ENCODE data around the gene SNAPIN.
A peak's percentile ranks its signal among the peaks of the same experiment; 100 is the strongest.

SNAPIN gene, protein sequence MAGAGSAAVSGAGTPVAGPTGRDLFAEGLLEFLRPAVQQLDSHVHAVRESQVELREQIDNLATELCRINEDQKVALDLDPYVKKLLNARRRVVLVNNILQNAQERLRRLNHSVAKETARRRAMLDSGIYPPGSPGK

DNA sequence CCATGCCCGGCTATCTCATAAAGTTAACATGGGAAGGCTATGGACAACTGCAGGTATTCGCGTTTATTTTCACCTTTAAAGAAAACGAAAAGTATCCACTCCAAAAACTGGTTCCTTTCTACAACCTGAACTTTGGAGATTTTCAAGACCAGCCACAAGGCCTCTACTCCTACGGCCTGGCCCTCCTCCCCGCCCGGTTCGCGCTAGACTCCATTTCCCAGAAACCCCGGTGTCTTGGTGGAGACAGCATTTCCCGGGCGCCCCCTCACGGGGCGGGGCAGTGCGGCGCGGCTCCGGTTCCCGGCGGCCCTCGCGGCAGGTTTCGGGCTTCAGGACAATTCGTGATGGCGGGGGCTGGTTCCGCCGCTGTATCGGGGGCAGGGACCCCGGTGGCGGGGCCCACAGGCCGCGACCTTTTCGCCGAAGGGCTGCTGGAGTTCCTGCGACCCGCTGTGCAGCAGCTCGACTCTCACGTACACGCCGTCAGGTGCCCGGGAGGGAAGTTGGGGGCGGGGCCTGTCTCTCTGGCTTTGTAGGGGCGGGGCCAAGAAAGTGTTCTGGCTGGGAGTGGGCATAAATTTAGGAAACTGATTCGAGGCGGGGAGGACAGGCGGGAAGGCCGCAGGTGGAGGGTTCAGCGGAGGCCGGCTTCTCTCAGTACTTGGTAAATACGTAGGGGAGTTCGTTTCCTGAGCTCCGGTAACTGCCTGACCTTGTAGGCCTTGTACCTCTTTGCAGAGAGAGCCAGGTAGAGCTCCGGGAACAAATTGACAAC is at the start of gene SNAPIN:
Gene SNAPIN, plus strand, starts transcription at position 304 of the 775 bp plus-strand sequence. Its CDS starts 41 bp downstream, at position 345.
- no peak for DNase-seq (ENCODE audit: low read depth, low spot score)

DNA sequence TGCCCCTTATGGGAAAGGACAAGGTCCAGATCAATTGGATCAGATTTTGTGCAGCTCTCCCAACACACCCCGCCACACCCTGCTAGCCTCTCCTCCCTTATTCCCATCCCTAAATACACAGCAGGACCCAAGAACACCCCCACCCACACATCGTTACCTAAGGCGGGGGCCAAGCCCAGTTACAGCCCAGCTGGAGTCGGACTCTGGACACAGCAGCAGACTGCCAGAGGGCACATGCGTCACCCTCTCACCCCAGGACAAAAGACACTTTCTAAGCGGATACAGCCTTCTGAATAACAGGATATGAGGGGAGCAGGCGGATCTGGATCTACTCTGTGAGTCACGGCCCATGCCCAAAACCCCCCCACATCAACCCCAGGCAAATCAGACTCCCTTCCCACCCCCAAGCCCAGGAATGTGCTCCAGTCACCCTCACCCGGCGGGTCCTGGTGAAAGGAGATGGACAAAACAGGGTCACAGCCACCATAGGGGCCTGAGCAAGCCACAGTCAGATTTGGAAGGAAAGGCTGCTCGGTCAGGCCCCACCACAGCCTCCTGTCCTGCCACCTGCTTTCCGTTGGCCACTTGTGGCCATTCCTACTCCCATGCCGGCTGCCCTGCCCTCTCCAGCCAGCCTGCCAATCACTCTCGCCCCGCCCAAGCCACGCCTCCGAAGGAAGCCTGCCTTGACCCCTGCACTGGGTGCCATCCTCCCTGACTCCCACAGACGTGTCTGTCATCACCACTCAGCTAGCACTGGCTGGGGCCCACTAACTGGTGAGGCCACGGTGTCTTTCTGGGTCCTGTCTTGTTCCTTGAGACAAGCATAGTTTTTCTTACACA is 49.5 kb upstream of the SNAPIN start:
- DNase-seq (ENCODE audit: low read depth, low spot score), result peak; percentile 86
- peak overlapping the region; percentile 100 for H3K27ac ChIP-seq

More for the DNA sequence above, at the start of gene SNAPIN:
- H3K27ac ChIP-seq, result peak within 1 kb of the TSS; percentile 74

DNA sequence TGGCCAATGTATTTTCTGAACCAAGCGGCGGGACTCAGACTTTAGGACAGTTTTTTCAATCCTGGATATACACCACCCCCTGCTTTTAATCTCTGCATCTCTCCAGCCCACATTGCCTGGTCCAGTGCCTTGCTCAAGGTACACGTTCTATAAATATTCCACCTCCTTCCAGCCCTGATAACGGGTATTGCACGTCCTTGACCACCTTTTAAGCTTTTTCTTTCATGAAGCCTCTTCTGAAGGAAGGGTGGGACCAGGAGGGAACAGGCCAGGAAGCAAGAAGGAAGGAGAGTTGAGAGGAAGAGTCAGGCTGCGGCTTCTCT is 49.0 kb upstream of the SNAPIN start:
- peak overlapping the region; percentile 100 for H3K27ac ChIP-seq
- DNase-seq (ENCODE audit: low read depth, low spot score), result no peak

DNA sequence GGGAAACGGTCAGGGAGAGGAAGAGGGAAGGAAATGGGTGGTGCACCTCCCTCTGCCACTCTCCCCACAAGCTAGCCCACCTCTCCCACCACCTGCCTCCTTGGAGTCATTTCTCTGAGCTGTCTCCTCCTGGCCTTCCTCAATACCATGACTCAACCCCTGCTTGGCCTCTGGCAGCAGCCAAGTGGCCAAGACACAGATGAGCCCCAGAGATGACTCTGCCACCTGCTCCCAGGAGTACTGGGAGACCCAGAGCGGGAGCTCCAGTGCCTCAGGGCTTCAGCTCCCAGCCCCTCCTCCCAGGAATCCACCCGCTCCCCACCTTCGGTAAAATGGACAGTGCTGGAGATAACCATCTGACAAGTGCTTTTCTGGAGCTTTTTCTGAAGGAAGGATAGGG is 48.2 kb upstream of the SNAPIN start:
- no peak for DNase-seq (ENCODE audit: low read depth, low spot score)

DNA sequence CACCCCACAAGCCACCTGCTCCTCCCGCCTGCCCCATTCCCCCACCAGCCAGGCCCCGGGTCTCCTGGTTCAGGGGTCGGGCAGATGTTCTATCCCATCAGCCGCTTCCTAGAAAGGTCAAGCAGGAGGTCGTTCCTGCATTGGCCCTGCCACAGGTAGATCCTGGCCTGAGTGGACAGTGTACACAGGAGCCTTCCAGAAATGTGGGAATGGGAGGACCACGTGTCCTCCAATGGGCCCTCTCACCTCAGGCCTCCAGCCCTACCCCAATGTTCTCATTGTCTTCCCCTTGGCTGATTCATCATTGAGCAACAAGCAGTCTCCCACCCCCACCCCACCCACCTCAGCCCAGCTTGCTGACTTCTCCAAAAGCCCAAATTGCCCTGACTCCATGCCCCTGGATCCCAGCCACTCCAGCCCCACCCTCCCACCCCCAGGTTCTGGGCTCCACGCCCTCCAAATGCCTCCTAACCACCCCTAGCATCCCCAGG is 47.6 kb upstream of the SNAPIN start:
- DNase-seq (ENCODE audit: low read depth, low spot score), result peak; percentile 56
- H3K27ac ChIP-seq, result peak overlapping the region; percentile 100

More for the DNA sequence above, 48.2 kb upstream of the SNAPIN start:
- peak overlapping the region; percentile 100 for H3K27ac ChIP-seq

DNA sequence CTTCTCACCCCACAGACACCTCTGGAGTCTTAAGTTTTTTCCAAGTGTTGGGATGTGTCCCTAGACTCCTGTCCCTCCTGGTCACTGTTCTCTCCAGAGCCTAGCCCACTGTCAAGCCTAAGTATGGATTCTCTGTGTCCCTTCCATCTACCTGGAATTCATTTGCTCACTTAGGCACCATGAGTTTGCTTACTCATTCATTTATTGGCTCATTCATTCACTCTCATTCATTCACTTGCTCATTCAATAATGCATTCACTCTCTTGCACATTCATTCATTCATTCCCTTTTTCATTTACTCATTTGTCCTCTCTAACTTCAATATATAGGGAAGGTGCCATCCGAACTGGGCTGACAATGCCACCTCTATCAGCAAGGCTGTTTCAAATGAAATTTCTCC is 47.1 kb upstream of the SNAPIN start:
- peak overlapping the region; percentile 100 for H3K27ac ChIP-seq
- no peak for DNase-seq (ENCODE audit: low read depth, low spot score)

DNA sequence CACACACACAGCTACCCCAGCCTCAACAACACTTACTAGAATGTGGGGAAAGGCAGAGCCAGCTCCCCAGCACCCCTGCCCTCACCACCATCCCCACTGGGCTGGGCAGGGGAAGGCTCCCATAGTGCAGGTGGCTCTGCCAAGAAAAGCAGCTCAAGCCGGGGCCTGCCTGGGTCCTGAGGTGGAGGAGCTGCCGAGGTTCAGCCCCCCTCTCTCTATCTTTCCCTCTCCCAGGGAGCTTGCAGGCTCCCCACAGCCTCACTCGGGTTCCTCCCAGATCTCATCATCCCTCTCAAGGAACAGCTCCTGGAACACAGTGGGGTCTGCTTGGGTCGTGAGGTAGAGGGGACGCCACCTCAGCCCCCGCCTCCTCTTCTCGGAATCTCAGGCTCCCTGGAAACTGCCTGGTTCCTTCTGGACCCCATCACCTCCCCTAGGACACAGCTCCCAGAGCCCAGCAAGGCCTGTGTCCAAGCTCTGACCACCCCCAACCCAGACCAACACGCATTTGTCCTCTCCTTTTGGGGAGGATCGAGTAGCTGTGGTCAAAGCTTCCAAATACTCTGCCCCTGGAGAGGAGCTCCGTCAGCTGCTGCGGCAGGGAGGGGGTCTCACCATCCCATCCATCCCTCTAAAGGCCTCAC is 46.3 kb upstream of the SNAPIN start:
- no peak for DNase-seq (ENCODE audit: low read depth, low spot score)
- H3K27ac ChIP-seq, result peak overlapping the region; percentile 100

DNA sequence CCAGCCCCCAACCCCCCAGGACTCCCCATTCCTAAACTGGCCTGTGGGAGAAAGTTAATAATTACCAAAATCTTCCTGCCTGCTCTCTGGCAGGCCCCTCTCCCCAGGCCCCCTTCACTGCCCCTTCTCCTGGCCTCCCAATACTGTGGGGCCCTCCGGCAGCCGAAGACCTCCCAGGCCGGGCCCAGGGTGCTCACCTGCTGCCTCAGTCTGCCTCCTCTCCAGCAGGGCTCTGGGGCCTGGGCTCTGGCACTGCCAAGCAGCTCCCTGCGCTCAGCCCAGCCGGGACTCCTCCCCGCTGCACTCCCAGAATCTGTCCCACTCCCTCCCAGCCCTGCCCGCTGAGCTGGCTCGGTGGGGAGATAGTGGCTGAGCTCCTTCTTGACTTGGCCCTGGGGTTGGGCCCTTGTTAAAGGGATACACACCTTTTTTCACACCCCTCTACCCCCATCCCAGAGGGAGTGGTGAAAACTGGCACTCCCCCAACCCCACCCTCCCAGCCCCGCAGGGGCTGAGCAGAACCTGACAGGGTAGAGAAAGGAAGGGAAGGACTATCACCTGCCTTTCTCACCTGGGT is 45.7 kb upstream of the SNAPIN start, which contains the start of gene S100A16:
Gene S100A16, minus strand, starts transcription at position 383 of the 577 bp plus-strand sequence. CDS start 4,986 bp downstream, outside the sequence.
- H3K27ac ChIP-seq, result peak within 1 kb of the TSS; percentile 100
- peak; percentile 66 for DNase-seq (ENCODE audit: low read depth, low spot score)

DNA sequence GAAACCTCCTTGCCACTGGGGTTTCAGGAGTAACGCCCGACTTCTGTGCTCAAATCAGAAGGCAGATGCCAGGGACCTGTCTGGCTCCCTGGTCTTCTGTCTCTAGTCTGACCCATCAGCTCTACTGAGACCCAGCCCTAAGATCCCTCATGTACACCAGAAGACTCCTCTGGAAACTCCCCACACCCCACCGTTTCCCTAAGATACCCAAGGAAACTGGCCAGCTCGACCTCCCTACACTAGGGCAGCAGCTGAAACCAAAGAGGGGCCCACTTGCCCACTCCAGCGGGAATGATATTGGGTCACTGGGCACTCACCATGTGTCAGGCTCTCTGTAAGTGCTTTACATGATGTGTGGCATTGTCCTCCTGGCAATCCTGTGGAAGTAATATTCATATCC is 45.1 kb upstream of the SNAPIN start:
- DNase-seq (ENCODE audit: low read depth, low spot score), result no peak
- peak overlapping the region; percentile 100 for H3K27ac ChIP-seq

DNA sequence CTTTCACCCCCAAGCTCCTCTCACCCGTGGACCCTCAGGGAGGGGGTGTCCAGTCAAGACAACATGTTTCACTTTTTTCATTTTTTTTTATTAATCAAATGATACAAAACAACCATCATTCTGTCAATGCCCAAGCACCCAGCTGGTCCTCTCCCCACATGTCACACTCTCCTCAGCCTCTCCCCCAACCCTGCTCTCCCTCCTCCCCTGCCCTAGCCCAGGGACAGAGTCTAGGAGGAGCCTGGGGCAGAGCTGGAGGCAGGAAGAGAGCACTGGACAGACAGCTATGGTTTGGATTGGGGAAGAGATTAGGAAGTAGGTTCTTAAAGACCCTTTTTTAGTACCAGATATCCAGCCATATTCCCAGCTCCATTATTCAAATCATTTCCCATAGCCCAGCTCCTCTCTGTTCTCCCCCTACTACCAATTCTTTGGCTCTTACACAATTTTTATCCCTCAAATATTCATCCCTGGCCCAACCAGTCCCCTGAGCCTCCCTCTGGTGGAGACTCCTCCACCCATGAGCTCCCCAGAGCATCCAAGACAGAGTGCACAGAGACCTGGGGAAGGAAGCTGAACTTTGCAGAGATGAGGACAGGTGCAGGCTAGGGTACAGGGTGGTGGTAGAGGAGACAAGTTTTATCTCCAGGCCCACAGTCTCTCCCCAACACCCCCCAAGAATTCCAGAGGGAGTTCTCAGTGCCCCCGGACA is 44.2 kb upstream of the SNAPIN start:
- peak overlapping the region; percentile 100 for H3K27ac ChIP-seq
- no peak for DNase-seq (ENCODE audit: low read depth, low spot score)

DNA sequence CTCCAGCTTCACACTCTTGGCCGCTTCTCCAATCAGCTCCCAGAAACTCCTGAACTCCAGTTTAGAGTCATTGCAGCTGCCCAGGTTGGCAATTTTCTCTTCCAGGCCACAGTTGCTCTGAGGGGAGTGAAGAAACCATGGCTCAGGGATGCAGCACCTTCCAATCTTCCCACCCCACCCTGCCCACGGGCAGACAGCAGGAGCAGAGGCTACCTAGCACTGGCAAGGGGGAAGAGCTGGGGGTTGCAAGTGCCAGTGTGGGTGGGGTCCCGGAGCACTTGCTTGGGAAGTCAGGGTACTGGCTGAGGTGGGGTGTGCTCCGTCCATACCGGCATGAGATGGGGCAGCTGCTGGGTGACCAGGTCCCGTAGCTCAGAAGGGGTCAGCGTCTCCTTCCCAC is 43.6 kb upstream of the SNAPIN start:
- no peak for DNase-seq (ENCODE audit: low read depth, low spot score)
- H3K27ac ChIP-seq, result peak overlapping the region; percentile 100

DNA sequence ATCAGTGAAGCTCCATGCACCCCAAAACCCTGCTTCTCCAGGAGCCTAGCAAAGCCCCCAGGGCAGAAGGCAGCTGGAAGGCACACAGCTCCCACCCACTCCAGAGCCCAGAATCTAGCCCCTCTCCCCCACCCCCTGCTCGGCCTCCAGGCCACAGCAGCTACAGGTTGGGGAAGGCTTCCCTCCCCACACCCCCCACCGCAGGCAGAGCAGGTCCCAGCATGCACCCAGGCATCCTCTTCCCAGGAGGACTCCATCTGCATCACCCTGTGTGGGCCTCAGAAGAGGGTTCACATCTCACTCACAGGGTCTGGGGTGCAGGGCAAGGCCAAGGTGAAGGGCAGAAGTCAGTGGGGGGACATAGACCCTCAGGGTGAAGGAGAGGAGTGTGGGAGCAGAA is 43.1 kb upstream of the SNAPIN start:
- DNase-seq (ENCODE audit: low read depth, low spot score), result no peak
- peak overlapping the region; percentile 100 for H3K27ac ChIP-seq

DNA sequence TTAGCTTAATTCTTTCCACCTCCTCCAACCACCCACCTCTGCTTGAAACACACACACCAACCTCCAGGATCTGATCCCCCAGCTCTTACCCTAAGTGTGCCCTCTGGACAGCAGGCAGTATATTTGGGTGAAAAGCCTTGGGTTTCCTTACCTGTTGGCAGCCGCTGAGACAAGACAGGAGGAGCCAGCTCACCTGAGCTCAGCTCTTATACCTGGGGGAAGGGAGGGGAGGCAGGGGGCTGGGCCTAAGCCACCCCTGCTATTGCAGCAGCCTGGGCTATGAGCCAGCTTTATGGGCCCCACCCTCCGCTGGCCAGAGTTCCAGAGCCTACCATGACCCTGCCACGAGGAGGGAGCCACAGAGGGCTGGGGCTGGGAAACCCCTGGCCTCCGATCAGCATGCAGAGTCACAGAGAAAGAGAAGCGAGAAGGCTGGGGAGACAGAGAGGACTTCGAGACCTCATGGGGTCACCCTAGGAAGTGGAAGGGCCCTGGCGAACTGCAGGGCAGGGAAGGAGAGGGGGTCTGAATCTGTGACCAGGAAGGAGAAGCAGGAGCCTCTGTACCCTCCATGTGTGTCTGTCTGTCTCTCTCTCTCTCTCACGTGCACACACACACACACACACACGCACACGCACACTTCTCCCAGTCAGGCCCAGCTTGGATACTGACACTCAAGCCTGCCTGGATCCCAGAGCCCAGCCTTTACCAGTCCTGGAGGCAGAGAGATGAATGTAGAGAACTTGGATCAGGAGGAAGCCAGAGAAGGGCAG is 42.2 kb upstream of the SNAPIN start, which contains the start of gene S100A14:
Gene S100A14, minus strand, starts transcription at position 182 of the 773 bp plus-strand sequence. CDS start 467 bp downstream, outside the sequence.
- peak within 1 kb of the TSS; percentile 100 for H3K27ac ChIP-seq
- DNase-seq (ENCODE audit: low read depth, low spot score), result peak; percentile 68

DNA sequence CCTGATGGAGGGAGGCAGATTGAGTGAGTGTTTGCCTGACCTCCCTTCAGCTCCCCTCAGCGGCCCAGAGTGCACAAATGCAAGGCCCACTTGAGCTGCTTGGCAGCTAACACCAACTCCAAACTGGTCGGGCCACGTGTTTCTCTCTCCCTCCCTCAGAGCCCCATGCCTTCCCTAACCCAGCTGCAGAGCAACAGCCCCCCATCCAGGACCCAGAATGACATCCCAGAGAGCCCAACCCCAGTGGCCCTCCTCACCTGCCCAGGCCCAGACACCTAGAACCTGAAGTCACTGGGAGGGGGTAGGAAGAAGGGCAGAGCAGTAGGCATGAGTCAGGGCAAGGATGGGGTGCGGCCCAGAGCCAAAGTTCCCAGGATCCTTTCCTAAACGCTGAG is 41.6 kb upstream of the SNAPIN start:
- peak overlapping the region; percentile 100 for H3K27ac ChIP-seq
- no peak for DNase-seq (ENCODE audit: low read depth, low spot score)

DNA sequence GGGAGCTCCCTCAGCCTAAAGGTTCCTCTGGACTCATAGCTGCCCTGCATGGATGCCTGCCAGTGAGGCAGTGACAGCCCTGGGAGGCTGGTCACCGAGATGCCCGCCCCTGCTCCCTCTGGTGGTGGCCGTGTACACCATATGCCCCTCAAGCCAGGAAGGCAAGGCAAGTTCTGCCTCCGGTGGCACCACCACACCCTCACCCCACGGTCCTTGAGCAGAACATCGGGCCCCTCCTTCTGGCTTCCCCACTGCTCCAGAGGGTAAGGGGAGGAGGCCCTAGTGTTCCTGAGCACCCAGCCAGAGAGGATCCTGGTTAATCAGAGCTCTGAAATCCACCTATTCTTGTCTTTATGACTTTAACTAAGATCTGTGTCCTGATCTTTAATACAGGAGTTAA is 40.8 kb upstream of the SNAPIN start:
- peak overlapping the region; percentile 100 for H3K27ac ChIP-seq
- DNase-seq (ENCODE audit: low read depth, low spot score), result no peak

DNA sequence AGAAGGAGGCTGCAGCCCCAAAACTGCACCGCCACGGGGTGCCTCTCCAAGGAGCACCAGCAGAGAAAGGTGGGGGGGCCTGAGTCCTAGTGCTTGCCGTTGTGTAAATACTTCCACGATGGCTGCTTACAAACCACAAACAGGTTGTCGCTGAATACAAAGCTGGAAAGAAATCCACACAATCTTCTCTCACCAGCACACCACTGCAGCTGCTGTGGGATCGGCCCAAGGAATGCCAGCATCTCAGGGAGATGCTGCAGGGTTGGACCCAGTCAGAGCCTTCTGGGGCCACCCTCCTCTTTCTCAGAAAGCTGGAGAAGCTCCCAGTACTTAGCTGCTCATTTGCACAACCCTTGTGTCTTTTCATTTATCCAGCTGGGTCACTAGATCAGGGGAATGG is 39.3 kb upstream of the SNAPIN start:
- no peak for DNase-seq (ENCODE audit: low read depth, low spot score)
- no peak overlapping the region for H3K27ac ChIP-seq

DNA sequence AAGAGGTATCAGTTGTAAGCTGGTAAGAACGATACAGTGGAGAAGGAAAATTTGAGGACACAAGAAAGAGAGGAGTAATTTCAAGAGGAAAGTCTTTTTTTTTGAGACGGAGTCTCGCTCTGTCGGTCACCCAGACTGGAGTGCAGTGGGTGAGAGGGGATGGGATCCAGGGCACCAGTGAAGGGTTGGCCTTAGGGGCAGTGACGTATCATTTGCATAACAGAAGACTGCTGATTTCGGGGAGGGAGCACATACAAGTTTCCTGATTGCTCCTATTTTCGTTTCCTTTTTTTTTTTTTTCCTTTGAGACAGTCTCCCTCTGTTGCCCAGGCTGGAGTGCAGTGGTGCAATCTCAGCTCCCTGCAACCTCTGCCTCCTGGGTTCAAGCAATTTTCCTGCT is 35.4 kb upstream of the SNAPIN start:
- no peak overlapping the region for H3K27ac ChIP-seq
- no peak for DNase-seq (ENCODE audit: low read depth, low spot score)

DNA sequence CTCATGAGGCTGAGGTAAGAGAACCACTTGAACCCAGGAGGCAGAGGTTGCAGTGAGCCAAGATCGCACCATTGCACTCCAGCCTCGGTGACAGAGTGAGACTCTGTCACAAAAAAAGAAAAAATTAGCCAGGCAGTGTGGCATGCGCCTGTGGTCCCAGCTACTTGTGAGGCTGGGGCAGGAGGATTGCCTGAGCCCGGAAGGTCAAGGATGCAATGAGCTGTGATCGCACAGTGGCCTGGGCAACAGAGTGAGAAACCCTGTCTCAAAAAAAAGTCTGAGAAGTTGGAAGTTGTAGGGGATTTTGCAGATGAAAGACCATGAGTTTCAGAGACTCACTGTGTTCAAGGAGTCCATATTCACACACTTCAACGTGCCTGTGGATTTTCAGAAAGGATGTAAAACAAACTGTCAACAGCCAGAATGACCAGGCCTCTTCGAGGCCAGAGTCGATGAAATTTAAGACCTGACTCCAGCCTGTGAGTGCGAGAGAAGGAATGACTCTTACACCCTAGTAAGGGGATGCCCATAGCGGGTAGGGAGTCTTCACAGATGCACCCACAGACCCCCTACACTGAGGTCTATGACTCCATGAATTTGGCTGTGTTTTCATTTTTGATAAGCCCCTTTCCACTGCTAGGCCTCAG is 33.4 kb upstream of the SNAPIN start:
- no peak for DNase-seq (ENCODE audit: low read depth, low spot score)
- no peak overlapping the region for H3K27ac ChIP-seq

Data from epithelial cell of prostate (primary cell).